GM19351 (cell line): ENCODE results near the gene CDK13.

Source experiments
- ATAC-seq: cut with Tn5 transposase; IDR thresholded peaks from one replicate; pipeline ENCODE4 v1.9.1; 2021; ENCODE audit warnings: mild to moderate bottlenecking, moderate library complexity; ENCODE audit not compliant: unreplicated experiment

CDK13 gene

DNA sequence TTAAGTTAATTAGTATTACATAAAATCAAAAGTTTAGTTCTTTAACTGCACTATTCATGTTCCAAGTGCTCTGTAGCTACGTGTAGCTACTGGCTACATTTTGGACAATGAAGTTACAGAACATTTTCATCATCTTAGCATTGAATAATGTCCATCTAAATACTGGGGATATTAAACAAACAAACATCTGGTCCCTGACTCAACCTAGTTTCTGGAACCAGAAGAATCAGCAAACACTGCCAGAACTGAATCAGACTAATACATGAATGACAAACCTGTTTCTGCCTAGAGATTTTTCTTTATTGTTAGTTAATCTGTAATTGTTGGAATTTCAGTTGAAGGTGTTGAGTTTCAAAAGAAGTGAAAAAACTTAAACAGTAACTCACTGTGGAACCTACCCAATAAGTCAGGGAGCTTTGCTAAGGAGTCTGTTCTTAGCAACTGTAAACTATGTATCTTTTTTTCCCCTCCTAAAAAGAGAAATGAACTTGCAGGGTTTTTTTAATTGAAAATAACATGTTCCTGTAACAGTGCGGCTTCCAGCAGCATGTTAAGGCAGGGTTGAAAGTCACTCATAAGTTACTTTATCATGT is 58.3 kb downstream of the CDK13 start:
- no peak for ATAC-seq

DNA sequence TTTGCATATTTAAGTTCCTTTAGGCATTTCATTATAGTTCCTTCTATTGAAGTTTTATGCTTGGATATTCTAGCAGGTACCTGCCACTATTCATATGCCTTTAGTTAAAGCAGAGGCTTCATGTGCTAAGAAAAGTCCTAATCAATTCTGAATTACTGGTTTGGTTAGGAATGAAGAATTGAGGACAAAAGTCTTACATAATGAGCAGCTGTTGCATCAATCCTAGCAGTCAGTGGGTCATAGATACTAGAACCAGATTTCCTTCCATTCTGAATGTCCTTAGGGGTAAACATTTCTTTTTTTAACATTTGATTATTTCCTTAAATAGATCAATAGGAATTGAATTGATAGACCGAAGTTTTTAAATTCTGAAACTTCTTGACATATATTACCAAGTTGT is 59.2 kb downstream of the CDK13 start:
- ATAC-seq, result no peak

DNA sequence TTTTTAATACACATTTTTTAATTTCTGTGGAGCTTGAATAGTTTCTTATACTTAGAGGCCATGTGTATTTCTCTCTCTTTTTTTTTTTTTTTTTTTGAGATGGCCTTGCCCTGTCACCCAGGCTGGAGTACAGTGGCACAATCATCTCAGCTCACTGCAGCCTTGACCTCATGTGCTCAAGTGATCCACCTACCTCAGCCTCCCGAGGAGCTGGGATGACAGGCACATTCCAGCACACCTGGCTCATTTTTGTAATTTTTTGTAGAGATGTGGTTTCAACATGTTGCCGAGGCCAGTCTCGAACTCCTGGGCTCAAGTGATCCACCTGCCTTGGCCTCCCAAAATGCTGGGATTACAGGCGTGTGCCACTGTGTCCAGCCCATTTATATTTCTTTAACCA is 64.3 kb downstream of the CDK13 start:
- no peak for ATAC-seq

DNA sequence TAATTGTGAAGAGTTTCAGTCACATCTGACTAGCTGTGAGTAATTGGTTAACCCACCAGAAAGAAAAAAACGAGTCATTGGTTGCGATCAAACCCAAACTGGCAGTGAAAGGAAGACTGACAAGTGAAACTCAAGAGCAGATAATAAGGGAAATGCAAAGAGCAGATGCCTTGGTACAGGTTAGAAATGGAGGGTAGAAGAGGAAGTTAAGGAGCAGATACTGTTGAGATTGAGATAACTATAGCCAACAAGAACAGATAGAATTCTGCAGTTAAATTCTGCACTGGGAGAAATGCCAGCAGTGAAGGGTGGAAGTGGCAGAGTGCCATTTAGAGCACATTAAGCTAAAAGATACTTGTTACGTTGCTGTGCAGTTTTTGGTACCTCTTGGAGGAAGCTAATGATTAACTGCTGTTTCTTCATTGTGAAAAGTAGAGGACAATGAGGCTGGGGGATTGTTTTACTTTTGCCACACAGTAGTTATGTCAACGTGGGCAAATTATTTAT is 65.8 kb downstream of the CDK13 start:
- ATAC-seq, result peak; percentile 87

- ATAC-seq, result no peak
These were observed 69.5 kb downstream of the CDK13 start for GRCh38 chr7:40019558-40019957.

DNA sequence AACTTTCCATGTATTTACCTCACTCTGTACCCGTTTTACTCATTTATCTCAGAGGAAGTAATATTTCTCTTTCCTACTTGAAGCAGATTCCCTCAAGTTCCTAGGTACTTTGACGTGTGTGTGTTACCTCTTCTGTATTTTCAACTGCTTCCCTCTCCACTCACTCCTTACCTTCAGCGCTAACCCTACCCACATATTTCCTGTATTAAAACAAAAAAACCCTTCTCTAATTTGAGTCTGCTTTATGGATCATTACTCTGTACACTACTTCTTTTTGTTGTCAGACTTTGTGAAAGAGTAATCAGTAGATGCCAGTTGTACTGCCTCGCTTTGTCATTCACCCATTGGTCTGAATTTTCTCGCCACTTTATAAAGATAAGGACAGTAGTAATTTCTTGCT is 74.0 kb downstream of the CDK13 start:
- ATAC-seq, result no peak

- ATAC-seq, result no peak
These were observed 74.8 kb downstream of the CDK13 start for GRCh38 chr7:40024841-40025240.

- ATAC-seq, result no peak
These were observed 77.5 kb downstream of the CDK13 start for GRCh38 chr7:40027545-40027944.

- ATAC-seq, result no peak
These were observed 83.8 kb downstream of the CDK13 start for GRCh38 chr7:40033826-40034225.

DNA sequence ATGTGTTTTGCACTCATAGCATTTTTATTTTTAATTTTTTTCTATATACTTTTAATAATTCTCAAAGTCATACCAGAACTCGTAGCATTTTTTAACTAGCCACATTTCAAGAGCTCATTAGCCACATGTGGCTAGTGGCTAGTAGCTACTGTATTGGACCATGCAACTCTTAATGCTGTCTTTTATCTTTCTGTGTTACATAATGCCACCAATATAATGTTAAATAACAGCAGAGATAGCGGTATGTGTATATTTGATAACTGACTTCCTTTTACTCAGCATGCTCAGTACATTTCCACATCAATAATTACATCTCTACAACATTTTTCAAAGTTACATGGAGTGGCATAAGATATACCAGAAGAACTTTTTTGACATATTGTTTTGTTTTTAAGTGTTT is 91.4 kb downstream of the CDK13 start:
- no peak for ATAC-seq

DNA sequence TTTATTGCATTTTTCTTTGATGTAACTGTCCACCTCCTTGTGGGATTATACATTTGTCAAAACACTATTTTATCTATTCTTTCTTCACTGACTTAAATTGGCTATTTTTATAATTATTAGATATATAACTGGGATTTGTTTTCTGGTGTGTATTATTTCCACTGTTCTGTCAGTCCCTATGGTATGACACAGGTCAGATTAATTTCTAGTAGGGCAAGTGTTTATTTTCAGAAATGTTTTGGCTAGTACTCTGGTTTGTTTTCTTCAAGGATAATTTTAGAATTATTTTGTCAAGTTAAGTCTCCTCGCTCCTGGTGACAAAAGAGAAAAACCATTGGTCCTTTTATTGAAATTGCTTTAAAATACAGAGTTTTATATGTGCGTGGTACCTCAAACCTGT is 93.1 kb downstream of the CDK13 start:
- no peak for ATAC-seq

DNA sequence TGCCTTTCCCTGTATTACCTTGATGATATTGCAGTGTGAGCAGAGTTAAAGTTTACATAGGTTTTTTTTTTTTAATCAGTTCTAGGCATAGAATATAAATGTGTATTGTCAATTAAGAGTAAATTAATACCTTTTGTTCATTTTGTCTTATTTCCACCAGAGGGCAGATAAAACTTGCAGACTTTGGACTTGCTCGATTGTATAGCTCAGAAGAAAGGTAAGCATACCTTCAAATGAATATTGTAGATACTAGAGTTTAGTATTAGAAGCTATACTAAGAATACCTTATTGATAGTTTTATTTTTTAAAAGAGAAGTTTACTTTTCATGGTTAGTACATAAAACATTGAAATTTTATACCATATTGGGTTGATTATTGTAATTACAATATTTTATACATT is 97.6 kb downstream of the CDK13 start:
- ATAC-seq, result no peak

DNA sequence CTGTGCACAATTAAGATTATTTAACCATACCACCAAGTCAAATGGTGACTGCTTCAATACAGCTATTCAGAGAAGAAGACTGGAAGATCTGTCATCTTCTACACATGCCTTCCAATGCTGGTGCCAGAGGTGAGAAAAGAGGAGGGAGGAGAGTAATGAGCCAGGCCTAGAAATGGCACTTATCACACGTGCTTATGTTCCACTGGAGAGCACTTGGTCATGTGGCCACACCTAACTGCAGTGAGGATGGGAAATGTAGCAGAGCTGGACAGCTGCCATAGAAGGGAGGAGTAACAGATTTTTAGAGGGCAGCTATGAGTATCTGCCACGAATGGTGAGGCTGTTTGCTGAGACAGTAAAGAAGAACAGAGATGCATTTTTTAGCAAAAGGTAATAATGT is 107.2 kb downstream of the CDK13 start:
- ATAC-seq, result no peak

DNA sequence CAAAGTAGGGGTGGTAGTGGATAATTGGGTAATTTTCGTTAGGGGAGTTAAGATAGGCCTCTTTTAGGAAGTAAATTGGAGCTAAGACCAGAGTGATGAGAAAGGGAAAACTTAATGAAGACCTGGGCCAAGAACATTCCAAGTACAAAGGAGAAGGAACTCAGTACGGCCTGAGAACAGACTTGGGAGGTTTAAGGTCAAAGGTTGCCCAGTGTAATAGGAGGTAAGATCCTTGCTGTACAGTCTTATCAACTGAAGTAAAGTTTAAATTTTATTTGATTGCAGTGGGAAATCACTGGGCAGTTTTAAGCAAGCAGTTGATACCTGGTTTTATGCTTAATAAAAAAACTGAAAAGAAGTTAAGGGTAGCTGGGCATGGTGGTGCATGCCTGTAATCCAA is 108.0 kb downstream of the CDK13 start:
- ATAC-seq, result no peak

- ATAC-seq, result no peak
These were observed 108.6 kb downstream of the CDK13 start for GRCh38 chr7:40058636-40059035.

DNA sequence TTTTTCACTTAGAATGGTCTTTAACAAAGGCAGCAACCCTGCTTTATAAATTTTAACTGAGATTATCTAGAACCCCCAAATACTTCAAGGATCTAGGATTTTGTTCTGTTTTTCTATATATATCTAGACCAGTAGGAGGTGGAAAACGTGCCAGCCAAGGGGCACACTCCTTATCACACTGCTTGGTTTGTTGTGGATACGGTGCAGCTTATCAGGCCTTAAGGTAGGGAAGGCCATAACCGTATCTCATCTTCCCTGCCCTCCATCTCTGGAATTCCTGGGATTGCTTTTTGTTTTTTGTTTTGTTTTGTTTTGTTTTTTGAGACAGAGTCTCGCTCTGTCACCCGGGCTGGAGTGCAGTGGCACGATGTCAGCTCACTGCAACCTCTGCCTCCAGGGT is 109.0 kb downstream of the CDK13 start:
- ATAC-seq, result no peak

DNA sequence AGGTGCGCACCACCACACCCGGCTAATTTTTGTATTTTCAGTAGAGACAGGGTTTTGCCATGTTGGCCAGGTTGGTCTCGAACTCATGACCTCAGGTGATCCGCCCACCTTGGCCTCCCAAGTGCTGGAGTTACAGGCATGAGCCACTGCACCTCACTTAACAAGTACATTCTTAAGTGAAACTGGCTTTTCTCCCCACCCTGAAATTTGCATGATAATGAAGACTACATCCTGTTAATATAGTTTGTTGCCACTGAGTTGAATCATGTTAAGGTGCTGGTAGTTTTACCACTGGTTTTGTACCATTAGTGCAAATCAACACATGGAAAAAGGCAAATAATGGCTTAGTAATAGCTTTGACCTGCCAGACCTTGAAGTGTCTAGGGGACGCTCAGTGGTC is 122.2 kb downstream of the CDK13 start:
- ATAC-seq, result no peak

- ATAC-seq, result no peak
These were observed 123.2 kb downstream of the CDK13 start for GRCh38 chr7:40073239-40073638.

DNA sequence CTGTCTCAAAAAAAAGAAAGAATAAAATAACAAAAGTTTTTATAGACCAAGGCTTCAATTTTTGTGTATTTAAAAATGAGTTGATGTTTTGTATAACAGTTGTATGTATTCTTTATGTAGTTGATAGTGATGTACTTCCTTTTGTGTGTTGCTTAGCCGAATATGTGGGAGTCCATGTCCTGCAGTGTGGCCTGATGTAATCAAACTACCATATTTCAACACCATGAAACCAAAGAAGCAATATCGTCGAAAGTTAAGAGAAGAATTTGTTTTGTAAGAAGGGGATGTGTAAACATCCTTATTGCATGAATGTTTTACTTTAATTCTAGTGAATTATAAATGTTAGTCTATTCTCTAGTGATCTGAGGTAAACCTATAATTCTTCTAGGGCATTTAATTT is 127.8 kb downstream of the CDK13 start:
- no peak for ATAC-seq

DNA sequence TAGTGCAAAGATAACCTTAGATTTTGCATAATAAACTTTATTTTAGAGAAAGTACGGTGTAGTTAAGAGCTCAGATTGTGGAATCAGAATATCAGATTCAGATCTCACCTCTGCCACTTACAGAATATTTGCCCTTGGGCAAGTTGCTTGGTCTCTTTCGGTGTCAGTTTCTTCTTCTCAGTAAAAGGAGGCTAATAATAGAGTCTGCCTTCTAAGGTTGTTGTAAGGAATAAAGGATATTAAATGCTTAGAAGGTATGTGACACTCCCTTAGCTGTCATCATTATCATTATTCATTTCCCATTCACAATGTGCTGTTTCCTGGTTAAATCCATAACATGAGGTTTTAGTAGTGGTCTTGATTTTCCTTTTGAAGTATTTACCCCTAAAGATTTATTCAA is 142.1 kb downstream of the CDK13 start:
- ATAC-seq, result no peak

DNA sequence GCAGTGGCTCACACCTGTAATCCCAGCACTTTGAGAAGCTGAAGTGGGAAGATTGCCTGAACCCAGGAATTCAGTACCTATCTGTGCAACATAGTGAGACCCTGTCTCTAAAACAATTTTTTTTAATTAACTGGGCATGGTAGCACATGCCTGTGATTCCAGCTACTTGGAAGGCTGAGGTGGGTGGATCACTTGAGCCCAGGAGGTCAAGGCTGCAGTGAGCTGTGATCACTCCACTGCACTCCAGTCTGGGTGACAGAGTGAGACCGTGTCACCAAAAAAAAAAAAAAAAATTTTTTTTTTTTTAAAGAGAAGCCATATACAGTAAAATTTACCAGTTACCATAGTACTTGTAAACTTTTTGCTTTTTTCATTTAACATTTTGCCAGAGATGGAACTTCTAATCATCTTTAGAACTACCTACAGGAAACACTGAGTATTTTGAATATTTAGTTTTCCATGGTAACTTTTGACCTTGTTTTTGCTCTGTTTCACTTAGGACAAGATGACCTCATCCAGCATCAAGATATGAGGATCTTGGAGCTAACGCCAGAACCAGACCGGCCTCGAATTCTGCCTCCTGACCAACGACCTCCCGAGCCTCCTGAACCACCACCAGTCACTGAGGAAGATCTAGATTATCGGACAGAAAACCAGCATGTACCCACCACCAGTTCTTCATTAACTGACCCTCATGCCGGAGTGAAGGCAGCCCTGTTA is 143.7 kb downstream of the CDK13 start:
- ATAC-seq, result no peak

DNA sequence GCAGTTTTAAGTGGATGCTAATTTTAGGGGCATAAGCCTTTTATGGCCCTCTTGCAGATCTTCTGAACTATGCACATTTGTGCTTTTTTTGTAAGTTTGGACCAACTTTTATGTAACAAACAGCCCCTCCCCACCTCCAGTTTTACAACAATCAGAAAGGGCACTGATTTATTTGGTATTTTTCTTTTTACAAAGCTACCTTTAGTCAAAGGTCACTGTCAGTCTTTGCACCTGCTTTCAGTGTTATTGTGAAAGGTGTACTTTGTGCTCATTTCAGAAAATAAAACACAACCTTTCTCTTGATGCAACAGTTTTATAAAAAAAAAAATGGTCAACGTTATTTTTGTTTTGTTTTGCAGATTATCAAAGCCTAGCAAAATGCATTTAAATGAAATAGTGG is 145.2 kb downstream of the CDK13 start:
- ATAC-seq, result no peak
